Effector CD4-positive, alpha-beta T cell (primary cell): ENCODE results near the gene HSD17B14.
A peak's percentile ranks its signal among the peaks of the same experiment; 100 is the strongest.
"Not testable (repeated sequence)": the region's sequence is repeated elsewhere in the genome, so short reads cannot be mapped to it uniquely, and the experiment has no call there.

Experiments
- DNase-seq: peaks from one replicate; pipeline ENCODE4 v3.0.0-alpha.2; 2020
- total RNA-seq: gene quantifications from one replicate; lab custom pipeline; 2026; lab: John Stamatoyannopoulos, UW

Gene HSD17B14
- total RNA-seq: 0.75 reads per million

DNA sequence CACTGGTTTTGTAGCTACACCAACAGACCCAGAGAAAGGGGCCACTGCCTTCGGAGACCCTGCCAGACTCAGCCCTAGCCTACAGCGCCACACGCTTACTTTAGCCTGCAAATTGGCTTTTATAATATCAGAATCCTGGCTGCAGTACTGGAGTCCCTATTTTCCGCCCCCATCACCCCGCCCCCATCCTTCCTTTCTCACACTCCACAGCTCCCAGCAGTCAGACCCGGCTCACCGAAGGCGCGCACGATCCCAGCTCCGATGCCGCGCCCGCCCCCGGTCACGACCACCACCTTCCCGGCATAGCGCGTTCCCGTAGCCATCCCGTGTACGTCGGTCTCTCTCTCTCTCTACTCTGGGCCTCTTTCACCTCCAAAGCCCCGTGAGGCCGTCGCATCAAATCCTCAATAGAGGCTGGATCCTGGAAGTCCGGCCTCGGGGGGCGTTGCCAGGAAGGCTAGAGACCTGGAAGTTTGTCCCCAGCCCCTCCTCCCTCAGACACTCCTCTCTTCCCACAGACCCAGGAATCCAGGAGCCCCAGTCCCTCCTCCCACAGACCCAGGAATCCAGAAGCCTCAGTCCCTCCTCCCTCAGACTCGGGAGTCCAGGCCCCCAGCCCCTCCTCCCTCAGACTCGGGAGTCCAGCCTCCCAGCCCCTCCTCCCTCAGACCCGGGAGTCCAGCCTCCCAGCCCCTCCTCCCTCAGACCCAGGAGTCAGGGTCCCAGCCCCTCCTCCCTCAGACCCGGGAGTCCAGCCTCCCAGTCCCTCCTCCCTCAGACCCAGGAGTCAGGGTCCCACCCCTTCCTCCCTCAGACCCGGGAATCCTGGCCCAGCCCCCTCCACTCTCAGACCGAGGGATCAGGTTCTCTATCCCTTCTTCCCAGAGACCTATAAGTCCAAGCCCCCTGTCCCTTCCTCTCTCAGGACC is at the start of gene HSD17B14:
Gene HSD17B14, minus strand, starts transcription at position 403 of the 929 bp plus-strand sequence. Its CDS starts 80 bp downstream, at position 323.
- DNase-seq: no peak

DNA sequence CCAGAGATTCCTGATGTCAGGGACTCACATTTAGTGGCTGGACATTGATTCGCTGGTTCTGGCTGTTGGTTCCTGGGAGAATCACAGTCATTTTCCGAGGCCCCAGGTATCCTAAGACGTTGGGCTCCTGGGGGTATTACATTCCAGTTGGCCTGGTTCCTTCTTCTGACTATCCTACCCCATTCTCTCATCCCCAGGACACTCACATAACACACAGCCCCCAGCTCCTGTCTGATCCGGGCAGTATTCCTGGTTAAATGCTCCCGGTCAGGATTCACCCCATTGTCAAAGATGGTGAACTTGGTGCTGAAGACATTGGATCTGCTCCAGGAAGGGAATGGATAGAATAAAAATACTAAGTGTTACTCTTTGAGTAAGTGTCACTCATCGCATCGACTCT is 47.4 kb upstream of the HSD17B14 start:
- DNase-seq: no peak

DNA sequence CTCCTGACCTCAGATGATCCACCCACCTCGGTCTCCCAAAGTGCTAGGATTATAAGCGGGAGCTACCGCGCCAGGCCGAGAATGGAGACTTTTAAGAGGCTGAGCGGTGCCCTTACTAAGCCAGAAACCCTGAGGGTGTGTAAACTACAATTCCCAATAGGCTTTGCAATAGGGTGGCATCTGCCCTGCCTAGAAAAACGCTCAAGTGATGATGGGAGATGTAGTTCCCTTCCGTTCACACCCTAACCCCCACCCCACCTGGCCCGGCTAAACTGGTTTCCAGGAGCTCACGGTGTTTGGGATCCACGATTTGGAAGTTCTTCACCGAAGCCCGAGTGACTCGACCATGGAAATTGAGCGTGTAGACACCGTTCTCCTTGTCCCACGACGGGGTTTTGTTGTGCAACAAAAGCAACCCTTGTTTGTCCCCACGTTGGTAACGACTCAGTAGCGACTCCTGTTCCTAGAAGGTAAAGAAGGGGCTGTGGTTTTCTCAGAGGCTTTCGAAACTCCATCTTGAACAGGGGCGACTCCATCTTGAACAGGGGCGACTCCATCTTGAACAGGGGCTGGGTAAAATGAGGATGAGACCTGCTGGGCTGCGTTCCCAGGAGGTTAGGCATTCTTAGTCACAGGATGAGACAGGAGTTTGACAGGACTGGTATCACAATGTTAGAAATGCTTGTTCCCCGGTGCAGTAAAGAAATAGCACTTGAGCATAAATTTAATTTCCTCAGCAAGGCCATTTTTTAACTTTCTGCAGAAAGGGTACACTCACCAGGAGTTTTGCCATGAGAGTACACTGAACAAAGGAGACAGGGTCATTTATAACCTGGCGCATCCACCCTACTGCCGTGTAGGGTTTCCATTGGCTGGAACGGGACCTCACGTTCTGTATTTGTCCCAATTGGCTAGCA is 45.7 kb upstream of the HSD17B14 start:
- DNase-seq: no peak

DNA sequence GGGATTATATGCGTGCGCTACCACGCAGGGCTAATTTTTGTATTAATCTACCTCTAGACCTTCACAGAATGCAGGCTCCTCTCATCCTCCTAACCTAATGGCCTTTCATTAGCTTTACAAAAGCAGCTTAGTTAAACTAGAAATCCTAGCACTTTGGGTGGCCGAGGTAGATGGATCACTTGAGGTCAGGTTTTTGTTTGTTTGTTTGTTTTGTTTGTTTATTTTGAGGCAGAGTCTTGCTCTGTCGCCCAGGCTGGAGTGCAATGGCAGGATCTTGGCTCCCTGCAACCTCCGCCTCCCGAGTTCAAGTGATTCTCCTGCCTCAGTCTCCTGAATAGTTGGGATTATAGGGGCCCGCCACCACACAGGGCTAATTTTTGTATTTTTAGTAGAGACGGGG is 43.4 kb upstream of the HSD17B14 start:
- DNase-seq: not testable (repeated sequence)

DNA sequence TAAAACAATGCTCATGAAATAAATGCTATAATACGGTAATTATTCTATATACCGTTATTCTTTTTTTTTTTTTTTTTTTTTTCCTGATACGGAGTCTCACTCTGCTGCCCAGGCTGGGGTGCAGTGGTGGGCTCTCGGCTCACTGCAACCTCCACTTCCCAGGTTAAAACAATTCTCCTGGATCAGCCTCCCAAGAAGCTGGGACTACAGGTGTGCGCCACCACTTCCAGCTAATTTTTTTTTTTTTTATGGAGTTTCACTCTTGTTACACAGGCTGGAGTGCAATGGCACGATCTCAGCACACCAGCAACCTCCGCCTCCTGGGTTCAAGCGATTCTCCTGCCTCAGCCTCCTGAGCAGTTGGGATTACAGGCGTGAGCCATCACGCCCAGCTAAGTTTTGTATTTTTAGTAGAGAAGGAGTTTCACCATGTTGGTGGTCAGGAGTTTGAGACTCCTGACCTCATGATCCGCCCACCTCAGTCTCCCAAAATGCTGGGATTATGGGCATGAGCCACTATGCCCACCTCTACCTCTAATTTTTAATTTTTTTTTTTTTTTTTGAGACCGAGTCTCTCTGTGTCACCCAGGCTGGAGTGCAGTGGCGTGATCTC is 42.8 kb upstream of the HSD17B14 start:
- DNase-seq: no peak

DNA sequence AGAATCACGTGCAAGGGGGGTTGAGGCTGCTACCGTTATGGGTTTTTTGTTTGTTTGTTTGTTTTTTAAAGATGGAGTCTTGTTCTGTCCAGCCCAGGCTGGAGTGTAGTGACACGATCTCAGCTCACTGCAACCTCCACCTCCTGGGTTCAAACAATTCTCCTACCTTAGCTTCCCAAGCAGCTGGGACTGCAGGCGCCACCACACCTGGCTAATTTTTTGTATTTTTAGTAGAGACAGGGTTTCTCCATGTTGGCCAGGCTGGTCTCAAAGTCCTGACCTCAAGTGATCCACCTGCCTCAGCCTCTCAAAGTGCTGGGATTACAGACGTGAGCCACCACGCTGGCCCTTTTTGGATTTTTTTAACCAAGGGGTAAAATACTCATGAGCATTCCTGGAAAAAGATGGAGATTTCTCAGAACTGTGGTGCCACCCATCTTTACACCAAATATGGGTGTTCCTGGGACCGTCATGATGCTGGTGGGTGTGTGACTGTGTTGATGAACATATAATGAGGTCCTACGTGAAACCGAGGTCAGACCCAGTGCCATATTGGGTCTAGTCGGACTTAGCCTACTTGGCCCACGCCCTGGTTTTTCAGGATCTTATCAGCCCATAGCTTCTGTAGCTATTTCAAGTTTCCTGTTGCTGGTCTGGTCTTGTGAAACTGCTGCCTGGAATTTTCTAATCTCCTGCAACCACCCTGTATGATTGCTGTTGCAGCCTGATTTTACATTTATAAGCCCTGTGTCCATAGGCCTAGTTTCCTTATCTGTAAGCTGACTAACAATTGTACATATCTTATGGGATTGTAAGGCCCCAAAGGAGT is 42.1 kb upstream of the HSD17B14 start:
- no peak for DNase-seq

DNA sequence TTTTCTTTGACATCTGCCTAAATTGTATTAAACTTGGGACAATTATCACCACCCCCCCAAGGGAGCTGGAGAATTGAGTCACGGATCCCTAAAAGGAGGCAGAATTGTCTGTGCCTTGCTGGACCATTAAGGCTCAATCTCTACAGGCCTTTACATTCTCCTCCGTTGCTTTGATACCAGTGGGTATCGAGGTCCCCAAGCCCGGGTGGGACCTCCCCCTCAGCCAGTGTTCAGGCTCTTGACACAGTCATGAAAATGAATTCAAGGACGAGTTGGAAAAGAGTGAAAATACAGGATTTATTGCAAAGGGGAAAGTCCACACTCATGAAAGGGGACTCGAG is 41.5 kb upstream of the HSD17B14 start:
- no peak for DNase-seq

DNA sequence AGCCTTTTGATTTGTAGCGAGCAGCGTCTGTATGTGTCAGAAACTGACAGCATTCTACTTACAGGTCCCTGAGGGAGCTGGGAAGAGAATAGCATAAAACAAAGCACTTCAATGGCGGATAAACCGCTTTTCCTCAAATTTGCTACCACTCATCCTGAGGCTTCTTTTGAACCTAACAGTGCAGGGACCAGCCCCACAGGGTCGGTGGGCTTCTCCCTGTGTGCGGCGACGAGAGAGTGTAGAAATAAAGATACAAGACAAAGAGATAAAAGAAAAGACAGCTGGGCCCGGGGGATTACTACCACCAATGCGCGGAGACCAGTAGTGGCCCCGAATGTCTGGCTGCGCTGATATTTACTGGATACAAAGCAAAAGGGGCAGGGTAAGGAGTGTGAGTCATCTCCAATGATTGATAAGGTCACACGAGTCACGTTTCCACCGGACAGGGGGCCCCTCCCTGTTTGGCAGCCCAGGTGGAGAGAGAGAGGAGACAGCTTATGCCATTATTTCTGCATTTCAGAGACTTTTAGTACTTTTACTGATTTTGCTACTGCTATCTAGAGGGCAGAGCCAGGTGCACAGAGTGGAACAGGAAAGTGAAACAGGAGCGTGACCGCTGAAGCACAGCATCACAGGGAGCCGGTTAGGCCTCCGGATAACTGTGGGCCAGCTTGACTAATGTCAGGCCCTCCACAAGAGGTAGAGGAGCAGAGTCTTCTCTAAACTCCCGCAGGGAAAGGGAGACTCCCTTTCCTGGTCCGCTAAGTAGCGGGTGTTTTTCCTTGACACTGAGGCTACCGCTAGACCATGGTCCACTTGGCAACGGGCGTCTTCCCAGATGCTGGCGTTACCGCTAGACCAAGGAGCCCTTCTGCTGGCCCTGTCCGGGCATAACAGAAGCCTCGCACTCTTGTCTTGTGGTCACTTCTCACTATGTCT is 40.0 kb upstream of the HSD17B14 start:
- DNase-seq: not testable (repeated sequence)

DNA sequence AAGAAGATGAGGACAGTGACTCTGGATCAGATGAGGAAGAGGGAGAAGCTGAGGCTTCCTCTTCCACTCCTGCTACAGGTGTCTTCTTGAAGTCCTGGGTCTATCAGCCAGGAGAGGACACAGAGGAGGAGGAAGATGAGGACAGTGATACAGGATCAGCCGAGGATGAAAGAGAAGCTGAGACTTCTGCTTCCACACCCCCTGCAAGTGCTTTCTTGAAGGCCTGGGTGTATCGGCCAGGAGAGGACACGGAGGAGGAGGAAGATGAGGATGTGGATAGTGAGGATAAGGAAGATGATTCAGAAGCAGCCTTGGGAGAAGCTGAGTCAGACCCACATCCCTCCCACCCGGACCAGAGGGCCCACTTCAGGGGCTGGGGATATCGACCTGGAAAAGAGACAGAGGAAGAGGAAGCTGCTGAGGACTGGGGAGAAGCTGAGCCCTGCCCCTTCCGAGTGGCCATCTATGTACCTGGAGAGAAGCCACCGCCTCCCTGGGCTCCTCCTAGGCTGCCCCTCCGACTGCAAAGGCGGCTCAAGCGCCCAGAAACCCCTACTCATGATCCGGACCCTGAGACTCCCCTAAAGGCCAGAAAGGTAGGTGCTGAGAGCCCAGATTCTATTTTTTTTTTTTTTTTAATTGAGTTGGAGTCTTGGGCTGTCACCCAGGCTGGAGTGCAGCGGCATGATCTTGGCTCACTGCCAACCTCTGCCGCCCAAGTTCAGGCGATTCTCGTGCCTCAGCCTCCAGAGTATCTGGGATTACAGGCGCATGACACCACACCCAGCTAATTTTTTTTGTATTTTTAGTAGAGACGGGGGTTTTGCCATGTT is 38.2 kb upstream of the HSD17B14 start:
- no peak for DNase-seq

DNA sequence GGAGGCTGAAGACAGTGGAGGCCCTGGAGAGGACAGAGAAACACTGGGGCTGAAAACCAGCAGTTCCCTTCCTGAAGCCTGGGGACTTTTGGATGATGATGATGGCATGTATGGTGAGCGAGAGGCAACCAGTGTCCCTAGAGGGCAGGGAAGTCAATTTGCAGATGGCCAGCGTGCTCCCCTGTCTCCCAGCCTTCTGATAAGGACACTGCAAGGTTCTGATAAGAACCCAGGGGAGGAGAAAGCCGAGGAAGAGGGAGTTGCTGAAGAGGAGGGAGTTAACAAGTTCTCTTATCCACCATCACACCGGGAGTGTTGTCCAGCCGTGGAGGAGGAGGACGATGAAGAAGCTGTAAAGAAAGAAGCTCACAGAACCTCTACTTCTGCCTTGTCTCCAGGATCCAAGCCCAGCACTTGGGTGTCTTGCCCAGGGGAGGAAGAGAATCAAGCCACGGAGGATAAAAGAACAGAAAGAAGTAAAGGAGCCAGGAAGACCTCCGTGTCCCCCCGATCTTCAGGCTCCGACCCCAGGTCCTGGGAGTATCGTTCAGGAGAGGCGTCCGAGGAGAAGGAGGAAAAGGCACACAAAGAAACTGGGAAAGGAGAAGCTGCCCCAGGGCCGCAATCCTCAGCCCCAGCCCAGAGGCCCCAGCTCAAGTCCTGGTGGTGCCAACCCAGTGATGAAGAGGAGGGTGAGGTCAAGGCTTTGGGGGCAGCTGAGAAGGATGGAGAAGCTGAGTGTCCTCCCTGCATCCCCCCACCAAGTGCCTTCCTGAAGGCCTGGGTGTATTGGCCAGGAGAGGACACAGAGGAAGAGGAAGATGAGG is 37.4 kb upstream of the HSD17B14 start:
- no peak for DNase-seq

DNA sequence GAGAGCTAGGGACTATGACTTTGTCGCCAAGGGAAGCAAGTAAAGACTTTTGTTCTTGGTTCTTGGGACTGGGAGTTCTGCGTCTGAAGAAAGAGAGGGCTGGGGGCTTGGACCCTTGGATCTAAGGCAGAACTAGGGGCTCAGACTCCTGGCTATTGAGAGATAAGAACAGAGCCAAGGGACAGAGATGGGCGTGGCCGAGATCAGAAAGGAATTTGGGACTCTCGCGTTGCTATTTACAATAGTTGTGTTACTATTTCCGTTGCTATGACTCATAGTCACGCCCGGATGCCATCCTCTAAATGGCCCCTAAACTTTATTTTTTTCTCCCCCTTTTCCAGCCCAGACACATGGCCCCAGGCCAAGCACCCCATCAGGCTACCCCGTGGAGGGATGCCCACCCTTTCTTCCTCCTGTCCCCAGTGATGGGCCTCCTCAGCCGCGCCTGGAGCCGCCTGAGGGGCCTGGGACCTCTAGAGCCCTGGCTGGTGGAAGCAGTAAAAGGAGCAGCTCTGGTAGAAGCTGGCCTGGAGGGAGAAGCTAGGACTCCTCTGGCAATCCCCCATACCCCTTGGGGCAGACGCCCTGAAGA is 36.7 kb upstream of the HSD17B14 start:
- peak; percentile 68 for DNase-seq

DNA sequence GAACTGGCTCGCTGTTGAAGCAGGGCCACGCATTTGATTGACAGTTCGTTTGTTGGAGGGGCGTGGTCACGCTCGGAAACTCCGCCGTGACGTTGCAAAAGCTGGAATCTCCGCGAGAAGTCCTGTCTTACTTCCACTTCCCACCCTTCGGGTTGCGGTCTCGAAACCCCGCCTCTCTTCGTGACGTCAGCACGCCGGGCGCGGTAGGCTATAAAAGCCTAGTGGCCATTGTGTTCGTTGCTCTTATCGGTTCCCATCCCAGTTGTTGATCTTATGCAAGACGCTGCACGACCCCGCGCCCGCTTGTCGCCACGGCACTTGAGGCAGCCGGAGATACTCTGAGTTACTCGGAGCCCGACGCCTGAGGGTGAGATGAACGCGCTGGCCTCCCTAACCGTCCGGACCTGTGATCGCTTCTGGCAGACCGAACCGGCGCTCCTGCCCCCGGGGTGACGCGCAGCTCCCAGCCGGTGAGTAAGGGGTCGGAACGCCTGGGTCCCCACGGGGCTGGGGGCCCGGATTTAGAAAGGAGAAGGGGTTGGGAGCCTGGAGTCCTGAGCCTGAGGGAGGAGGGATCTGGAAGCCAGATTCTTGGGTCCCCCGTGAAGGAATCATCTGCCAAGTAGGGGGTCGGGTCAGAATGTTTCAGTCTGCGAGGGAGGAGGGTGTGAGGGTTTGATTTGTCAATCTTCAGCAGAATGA is 36.0 kb upstream of the HSD17B14 start, which contains the start of gene PPP1R15A:
Gene PPP1R15A, plus strand, starts transcription at position 240 of the 702 bp plus-strand sequence. CDS start 813 bp downstream, outside the sequence.
- DNase-seq: peak; percentile 98

DNA sequence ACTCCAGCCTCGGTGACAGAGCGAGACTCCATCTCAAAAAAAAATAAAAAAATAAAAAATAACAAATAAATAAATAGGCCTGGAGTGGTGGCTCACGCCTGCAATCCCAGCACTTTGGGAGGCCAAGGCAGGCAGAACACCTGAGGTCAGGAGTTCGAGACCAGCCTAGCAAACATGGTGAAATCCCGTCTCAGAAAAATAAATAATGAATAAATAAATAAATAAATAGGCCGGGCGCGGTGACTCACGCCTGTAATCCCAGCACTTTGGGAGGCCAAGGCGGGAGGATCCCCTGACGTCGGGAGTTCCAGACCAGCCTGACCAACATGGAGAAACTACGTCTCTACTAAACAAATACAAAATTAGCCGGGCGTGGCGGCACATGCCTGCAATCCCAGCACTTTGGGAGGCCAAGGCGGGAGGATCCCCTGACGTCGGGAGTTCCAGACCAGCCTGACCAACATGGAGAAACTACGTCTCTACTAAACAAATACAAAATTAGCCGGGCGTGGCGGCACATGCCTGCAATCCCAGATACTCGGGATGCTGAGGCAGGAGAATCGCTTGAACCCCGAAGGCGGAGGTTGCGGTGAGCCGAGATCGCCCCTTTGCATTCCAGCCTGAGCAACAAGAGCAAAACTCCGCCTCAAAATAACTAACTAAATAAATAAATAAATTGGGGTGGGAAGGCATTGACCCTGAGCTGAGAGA is 35.3 kb upstream of the HSD17B14 start:
- DNase-seq: not testable (repeated sequence)

DNA sequence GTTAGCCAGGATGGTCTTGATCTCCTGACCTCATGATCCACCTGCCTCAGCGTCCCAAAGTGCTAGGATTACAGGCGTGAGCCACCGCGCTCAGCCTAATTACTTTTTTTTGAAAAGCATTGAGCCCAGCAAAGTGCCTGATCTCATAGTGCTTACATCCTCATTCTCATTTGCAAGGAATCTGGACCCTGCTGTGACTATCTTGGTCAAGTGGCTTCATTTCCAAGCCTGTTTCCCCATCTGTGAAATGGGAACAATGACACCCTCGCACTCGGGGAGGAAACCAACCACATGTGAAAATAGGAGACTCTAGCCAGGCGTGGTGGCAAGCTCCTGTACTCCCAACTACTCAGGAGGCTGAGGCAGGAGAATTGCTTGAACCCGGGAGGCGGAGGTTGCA is 33.8 kb upstream of the HSD17B14 start:
- no peak for DNase-seq

DNA sequence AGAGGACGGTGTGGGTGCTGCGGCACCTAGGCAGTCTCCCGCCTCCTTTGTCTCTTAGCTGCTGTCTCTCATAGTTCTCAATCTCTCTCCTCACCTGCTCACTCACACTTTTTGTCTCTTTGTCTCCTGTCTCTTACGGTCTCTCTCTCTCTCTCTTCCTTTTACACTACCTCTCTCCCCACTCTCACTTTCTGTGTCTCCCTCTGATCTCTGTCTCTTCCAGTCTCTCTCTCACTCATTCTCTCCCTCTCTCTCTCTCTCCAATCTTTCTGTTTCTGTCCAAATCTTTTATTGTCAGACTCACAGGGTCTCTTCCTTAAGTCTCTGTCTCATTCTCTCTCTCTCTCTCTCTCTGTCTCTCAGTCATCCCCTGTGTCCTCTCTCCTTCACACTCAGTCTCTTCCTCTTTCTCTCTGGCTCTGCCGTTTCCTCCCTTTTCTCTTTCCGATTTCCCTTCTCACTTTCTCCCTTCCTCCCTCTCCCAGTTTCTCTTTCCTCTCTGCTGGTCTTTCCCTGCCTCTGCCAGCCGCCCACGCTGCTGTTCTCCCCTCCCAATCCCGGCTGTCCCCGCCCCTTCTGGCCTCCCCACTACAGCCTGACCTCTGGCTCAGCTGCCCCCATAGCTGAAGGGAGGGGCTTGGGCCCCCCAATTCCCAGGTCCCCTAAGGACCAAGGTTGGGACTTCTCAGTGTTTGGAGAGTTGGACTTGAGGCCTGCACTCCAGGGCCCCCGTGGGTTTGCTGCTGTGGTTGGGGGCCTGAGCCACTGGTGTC is 32.0 kb upstream of the HSD17B14 start, which contains the start of gene PLEKHA4:
Gene PLEKHA4, minus strand, starts transcription at position 504 of the 773 bp plus-strand sequence. CDS start 997 bp downstream, outside the sequence.
- no peak for DNase-seq

DNA sequence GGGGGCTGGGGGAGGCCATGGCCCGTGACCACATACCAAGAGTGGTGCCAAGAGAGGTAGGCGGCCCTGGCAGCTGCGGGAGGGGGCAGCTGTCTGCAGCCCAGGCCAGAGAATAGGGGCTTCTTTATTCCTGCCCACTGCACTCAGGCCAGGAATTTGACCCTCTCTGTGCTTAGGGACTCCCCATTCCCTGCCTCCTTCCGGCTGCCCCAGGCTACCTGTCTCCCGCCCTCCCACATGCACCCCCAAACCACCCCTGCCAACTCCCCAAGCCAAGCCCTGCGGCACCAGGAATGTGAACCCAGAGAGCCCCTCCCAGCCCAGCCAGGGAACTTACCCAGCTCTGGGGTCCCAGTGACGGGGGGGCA is 31.4 kb upstream of the HSD17B14 start:
- no peak for DNase-seq
